ENCODE data around the gene GPR89A. TPM values are rescaled to one million over a fixed set of nuclear protein-coding genes. Genes with fewer than 3 reads are reported as not detected.

The GPR89A gene
- total RNA-seq, 1 donor from 2014 or later: 31.5 TPM

GRCh38 chr1:145707183-145707867 is 99.5 kb downstream of the GPR89A start, which contains the start of gene PDZK1:
Gene PDZK1, minus strand, starts transcription at chr1:145707368. Its CDS starts 19,347 bp downstream, at chr1:145688021.
- no peak for DNase-seq (ENCODE audit: low spot score in 2 of 2, unreplicated experiment in 2 of 2)
- no peak within 1 kb of the TSS for H3K4me3 Mint-ChIP-seq
- H3K27me3 Mint-ChIP-seq (ENCODE audit: low read depth): peaks cover 3% of the 10 kb centered on the region
- H3K4me1 Mint-ChIP-seq: peaks cover 17% of the 10 kb centered on the region
- H3K9me3 Mint-ChIP-seq: no peaks in the 10 kb centered on the region
- H3K36me3 Mint-ChIP-seq: no peaks in the 10 kb centered on the region
- TF ChIP-seq CTCF (IDR thresholded peaks at IDR 0.05; ENCODE audit: unreplicated experiment): no peak
- no peak within 1 kb of the TSS for H3K27ac Mint-ChIP-seq

DNA sequence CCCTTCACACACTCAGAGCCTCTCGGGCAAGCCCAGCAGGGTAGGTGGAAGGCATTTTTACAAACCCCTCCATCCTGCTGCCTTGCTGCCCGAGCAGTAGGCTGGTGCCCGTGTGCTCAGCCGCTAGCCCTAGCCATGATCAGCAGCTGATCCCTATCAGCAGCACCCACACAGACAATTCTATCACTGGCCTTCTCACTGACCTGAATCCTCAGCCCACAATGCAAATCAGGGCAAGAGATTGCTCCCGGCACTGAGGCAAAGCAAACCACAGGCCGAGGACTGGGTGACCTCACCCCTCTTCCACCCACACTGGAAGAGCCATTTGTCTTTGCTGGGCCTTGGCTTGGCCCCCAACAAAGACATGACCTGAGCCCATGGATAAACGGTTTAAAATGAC is 100.3 kb downstream of the GPR89A start:
- Mint-ChIP-seq H3K4me1 (peaks cover 17% of the 10 kb centered on the region), H3K36me3 (no peaks in the 10 kb centered on the region), H3K27me3 (ENCODE audit: low read depth) (peaks cover 3% of the 10 kb centered on the region), H3K9me3 (no peaks in the 10 kb centered on the region), H3K4me3 (no peak overlapping the region), H3K27ac (no peak overlapping the region)
- TF ChIP-seq CTCF (IDR thresholded peaks at IDR 0.05; ENCODE audit: unreplicated experiment): no peak
- DNase-seq (ENCODE audit: low spot score in 2 of 2, unreplicated experiment in 2 of 2): no peak

DNA sequence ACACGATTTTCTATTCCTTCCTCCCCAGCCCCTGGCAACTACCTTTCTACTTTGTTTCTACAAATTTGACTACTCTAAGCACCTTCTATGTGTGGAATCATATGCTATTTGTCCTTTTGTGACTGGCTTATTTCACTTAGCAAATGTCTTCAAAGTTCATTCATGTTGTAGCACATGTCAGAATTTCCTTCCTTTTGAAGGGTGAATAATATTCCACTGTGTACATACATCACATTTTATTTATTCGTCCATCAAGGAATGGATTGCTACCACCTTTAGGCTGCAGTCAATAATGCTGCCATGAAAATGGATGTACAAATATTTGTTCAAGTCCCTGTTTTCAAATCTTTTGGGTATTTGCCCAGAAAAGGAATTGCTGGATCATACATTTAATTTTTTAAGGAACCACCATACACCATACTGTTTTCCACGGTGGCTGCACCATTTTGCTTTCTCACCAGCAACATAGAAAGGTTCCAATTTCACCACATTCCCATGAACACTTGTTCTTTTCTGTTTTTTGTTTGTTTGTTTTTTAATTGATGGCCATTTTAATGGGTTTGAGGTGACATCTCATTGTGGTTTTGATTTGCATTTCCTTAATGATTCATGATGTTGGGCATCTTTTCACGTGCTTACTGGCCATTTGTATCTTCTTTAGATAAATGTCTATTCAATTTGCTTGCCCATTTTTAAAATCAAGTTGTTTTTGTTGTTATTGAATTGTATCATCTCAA is 102.7 kb downstream of the GPR89A start:
- Mint-ChIP-seq H3K27ac (no peak overlapping the region), H3K4me1 (peaks cover 17% of the 10 kb centered on the region), H3K9me3 (no peaks in the 10 kb centered on the region), H3K36me3 (no peaks in the 10 kb centered on the region), H3K4me3 (no peak overlapping the region), H3K27me3 (ENCODE audit: low read depth) (no peaks in the 10 kb centered on the region)
- no peak for TF ChIP-seq CTCF (IDR thresholded peaks at IDR 0.05; ENCODE audit: unreplicated experiment)
- no peak for DNase-seq (ENCODE audit: low spot score in 2 of 2, unreplicated experiment in 2 of 2)

DNA sequence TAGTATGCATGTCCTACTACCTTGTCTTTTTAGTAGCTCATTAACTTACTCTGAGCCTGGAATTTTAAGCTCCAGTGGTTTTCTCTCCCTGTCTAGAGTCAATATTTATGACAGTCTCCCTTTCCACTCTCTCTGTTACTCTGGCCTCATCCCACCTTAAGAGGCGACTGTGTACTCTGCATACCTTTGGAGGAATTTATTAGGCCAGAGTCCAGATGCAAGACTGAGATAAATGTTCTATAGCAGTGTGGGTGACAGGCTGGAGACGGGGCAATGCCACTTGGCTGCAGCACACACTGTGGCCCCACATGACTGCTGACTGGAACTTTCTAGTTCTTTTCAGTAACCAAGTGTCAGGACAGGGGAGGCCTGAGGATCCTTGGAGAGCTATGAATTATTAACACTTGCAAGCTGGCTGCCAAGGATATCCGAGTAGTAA is 103.4 kb downstream of the GPR89A start:
- H3K27me3 Mint-ChIP-seq (ENCODE audit: low read depth): no peaks in the 10 kb centered on the region
- no peak for DNase-seq (ENCODE audit: low spot score in 2 of 2, unreplicated experiment in 2 of 2)
- H3K9me3 Mint-ChIP-seq: no peaks in the 10 kb centered on the region
- no peak overlapping the region for H3K4me3 Mint-ChIP-seq
- no peak for TF ChIP-seq CTCF (IDR thresholded peaks at IDR 0.05; ENCODE audit: unreplicated experiment)
- peak overlapping the region; percentile 48 for H3K27ac Mint-ChIP-seq
- H3K4me1 Mint-ChIP-seq: peaks cover 17% of the 10 kb centered on the region
- no peaks in the 10 kb centered on the region for H3K36me3 Mint-ChIP-seq

- Mint-ChIP-seq H3K4me3 (no peak overlapping the region), H3K27ac (no peak overlapping the region), H3K4me1 (peaks cover 15% of the 10 kb centered on the region), H3K36me3 (no peaks in the 10 kb centered on the region), H3K27me3 (ENCODE audit: low read depth) (no peaks in the 10 kb centered on the region), H3K9me3 (no peaks in the 10 kb centered on the region)
- no peak for DNase-seq (ENCODE audit: low spot score in 2 of 2, unreplicated experiment in 2 of 2)
- TF ChIP-seq CTCF (IDR thresholded peaks at IDR 0.05; ENCODE audit: unreplicated experiment): no peak
These were observed 106.8 kb downstream of the GPR89A start for GRCh38 chr1:145714524-145715111.

Data from mesothelial cell of epicardium (in vitro differentiated cells).